Adipocyte (in vitro differentiated cells): ENCODE data around the gene ALDH7A1.
"Not testable (repeated sequence)": the region's sequence is repeated elsewhere in the genome, so short reads cannot be mapped to it uniquely, and the experiment has no call there.

ENCODE experiments used
- DNase-seq: peaks from one replicate; pipeline ENCODE4 v3.0.0-alpha.2; 2015; ENCODE audit warnings: low read depth
- H3K27me3 ChIP-seq: replicated peaks from 2 replicates; pipeline ENCODE4 v1.7.0; 2013; ENCODE audit warnings: mild to moderate bottlenecking, low read length, moderate library complexity; ENCODE audit not compliant: control insufficient read depth, insufficient read depth
- H3K36me3 ChIP-seq: 2 replicates; pipeline ENCODE4 v1.7.0; 2013; ENCODE audit warnings: low read length, mild to moderate bottlenecking, moderate library complexity; ENCODE audit not compliant: control insufficient read depth, insufficient read depth, severe bottlenecking
- H3K4me1 ChIP-seq: 2 replicates; pipeline ENCODE4 v1.7.0; 2013; ENCODE audit warnings: mild to moderate bottlenecking, low read length, moderate library complexity; ENCODE audit not compliant: control insufficient read depth, insufficient read depth
- H3K4me3 ChIP-seq: 2 replicates; pipeline ENCODE4 v1.7.0; 2013; ENCODE audit warnings: mild to moderate bottlenecking, low read length, moderate library complexity
- H3K9ac ChIP-seq: 2 replicates; pipeline ENCODE4 v1.7.0; 2013; ENCODE audit warnings: mild to moderate bottlenecking, low read length, moderate library complexity
- H3K9me3 ChIP-seq: 2 replicates; pipeline ENCODE4 v1.7.0; 2013; ENCODE audit warnings: mild to moderate bottlenecking, low read length, moderate library complexity; ENCODE audit not compliant: control insufficient read depth

The ALDH7A1 gene

DNA sequence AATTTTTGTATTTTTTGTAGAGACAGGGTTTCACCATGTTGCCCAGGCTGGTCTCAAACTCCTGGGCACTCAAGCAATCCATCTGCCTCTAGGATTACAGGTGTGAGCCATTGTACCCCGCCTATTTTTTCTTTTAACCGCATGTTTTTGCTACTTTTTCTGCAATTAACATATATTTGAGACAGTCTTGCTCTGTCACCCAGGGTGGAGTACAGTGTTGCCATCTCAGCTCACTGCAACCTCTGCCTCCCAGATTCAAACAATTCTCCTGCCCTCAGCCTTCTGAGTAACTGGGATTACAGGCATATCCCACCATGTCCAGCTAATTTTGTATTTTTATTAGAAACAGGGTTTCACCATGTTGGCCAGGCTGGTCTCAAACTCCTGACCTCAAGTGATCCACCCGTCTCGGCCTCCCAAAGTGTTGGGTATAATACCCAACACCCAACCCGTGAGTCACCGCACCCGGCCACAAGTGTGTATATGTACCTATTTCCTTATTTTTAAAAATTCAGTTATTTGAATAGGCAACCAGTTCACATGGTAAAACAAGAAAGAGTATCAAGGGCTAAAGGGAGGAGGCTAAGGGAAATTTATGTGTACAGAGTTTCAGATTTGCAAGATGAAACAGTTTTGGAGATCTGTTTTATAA, 19.0 kb upstream of the ALDH7A1 start:
- Histone ChIP-seq H3K36me3 (peaks cover 41% of the 10 kb centered on the region), H3K4me3 (no peak overlapping the region), H3K4me1 (no peaks in the 10 kb centered on the region), H3K27me3 (no peaks in the 10 kb centered on the region), H3K9me3 (no peaks in the 10 kb centered on the region), H3K9ac (no peak overlapping the region)
- DNase-seq, result no peak

DNA sequence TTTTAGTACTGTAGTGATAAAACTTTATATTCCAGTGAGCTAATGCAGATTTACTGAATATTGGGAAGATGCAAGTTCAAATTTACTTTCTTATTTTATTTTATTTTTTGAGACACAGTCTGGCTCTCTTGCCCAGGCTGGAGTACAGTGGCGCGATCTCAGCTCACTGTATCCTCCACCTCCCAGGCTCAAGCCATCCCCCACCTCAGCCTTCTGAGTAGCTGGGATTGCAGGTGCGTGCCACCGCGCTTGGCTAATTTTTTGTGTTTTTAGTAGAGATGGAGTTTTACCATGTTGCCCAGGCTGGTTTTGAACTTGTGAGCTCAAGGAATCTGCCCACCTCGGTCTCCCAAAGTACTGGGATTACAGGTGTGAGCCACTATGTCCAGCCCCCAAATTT, 15.6 kb upstream of the ALDH7A1 start:
- H3K9ac ChIP-seq, result no peak overlapping the region
- peaks cover 6% of the 10 kb centered on the region for H3K4me1 ChIP-seq
- peaks cover 34% of the 10 kb centered on the region for H3K36me3 ChIP-seq
- no peaks in the 10 kb centered on the region for H3K9me3 ChIP-seq
- H3K27me3 ChIP-seq, result no peaks in the 10 kb centered on the region
- no peak overlapping the region for H3K4me3 ChIP-seq
- no peak for DNase-seq

DNA sequence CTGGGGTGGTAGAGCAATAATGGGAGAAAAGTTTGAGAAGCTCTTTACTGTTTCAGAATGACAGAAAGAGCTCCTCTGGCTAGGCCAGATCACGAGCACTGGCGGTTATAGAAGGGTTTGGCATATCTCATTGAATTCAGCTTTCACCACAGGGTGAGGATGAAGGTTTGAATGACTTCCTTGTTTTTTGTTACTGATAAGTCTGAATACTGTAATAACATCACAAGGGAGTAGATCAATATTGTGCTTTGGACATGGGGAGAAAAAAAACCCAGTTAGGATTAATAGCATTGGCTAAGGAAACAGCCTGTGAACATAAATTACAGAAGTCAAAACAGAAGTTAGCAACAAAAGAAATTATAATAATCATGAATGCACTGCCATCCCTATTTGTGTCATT, 15.1 kb upstream of the ALDH7A1 start:
- Histone ChIP-seq H3K9me3 (no peaks in the 10 kb centered on the region), H3K4me1 (peaks cover 10% of the 10 kb centered on the region), H3K9ac (no peak overlapping the region), H3K27me3 (no peaks in the 10 kb centered on the region), H3K36me3 (peaks cover 38% of the 10 kb centered on the region), H3K4me3 (no peak overlapping the region)
- no peak for DNase-seq

DNA sequence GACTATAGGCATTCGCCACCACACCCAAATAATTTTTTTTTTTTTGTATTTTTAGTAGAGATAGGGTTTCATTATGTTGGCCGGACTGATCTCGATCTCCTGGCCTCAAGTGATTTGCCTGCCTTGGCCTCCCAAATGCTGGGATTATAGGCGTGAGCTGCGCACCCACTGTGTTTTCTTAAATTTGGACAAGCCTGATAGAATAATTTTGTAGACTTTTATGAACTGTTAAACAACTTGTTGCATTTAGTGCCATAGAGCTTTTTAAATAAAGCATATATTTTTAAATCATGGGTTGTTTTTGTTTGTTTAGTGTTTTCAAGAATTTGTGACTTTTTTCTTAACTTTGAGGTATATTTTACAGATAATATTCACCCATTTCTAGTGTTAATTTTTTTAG, 10.5 kb upstream of the ALDH7A1 start:
- DNase-seq, result no peak
- no peaks in the 10 kb centered on the region for H3K27me3 ChIP-seq
- peaks cover 19% of the 10 kb centered on the region for H3K4me1 ChIP-seq
- peaks cover 49% of the 10 kb centered on the region for H3K36me3 ChIP-seq
- no peak overlapping the region for H3K4me3 ChIP-seq
- no peak overlapping the region for H3K9ac ChIP-seq
- no peaks in the 10 kb centered on the region for H3K9me3 ChIP-seq

DNA sequence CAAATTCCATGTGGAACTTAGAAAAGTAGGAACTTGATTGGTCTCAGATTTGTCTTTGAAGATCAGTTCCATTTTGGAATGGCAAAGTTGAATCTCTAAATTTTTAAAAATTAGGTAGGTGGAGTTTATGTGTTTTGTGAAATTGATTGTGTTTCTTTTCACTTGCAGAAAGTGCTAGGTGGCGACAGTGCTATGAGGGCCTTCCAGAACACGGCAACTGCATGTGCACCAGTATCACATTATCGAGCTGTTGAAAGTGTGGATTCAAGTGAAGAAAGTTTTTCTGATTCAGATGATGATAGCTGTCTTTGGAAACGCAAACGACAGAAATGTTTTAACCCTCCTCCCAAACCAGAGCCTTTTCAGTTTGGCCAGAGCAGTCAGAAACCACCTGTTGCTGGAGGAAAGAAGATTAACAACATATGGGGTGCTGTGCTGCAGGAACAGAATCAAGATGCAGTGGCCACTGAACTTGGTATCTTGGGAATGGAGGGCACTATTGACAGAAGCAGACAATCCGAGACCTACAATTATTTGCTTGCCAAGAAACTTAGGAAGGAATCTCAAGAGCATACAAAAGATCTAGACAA, 8.5 kb upstream of the ALDH7A1 start:
- Histone ChIP-seq H3K27me3 (no peaks in the 10 kb centered on the region), H3K4me3 (no peak overlapping the region), H3K9me3 (no peaks in the 10 kb centered on the region), H3K9ac (no peak overlapping the region), H3K36me3 (peaks cover 32% of the 10 kb centered on the region), H3K4me1 (peaks cover 23% of the 10 kb centered on the region)
- no peak for DNase-seq

DNA sequence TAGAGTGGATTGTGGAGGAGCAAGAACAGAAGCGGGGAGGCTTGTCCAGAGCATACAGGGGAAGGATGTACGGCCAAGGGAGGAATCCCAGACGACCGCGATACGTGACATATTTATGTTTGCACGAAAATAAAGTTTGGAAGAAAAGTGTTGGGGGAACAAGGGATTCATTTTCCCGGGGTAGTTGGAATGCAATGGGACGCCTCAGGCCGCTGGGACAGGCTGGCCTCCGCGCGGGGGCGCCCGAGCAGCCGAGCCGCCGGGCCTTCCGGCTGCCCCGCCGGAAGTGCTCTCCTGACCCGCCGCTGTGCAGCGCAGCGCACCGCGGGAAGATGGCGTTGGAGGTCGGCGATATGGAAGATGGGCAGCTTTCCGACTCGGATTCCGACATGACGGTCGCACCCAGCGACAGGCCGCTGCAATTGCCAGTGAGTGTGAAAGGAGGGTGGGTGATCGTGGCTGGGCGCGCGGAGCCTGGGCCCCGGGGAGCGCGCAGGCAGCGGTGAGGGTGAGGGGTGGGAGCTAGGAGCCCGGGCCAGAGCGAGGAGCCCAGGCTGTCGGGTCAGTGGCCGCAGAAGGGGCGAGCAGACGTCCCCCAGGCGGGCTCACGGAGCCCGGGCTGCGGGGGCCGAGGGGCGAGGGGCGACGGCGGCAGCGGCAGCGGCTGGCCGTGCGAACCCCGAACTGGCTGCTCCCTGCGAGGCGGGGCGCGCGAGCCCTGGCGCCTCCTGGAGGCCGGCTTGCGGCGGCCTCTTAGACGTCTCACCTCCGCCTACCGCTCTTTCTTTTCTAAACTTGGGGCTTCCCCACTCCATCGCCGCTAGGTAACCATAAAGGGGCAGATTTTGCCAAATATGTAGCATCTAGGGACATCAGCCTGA, 5.9 kb upstream of the ALDH7A1 start, which contains the start of gene PHAX:
PHAX (plus strand) TSS at position 317 of the 881 bp plus-strand sequence; CDS start at position 333, 16 bp downstream.
- peaks cover 20% of the 10 kb centered on the region for H3K4me1 ChIP-seq
- H3K36me3 ChIP-seq, result peaks cover 23% of the 10 kb centered on the region
- DNase-seq, result peak; percentile 94

DNA sequence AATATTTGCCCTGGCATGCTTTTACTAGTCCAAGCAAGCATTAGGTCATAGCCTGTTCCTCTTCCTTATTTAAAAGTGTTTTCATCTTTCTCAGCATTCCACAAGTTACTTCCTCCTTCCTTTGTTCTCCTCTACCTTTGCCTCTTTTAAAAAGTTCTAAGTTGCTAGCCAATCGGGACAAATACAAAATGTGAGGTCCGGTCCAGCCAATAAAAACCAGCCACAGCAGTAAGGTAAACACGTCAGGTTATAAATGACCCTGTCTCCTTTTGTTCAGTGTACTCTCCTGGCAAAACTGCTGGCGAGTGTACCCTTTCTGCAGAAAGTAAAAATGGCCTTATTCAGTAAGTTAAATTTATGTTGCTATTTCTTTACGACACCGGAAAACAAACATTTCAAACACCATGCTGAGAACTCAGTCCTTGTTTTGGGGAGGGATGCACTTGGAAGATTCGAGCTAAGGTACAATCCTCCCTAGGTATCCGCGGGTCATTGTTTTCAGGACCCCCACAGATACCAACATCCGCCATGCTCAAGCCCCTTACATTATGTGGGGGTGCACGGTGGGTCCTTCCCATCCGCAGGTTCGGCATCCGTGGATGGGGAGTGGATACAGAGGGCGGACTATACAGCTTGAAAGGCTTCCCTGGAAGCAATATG, 5.1 kb upstream of the ALDH7A1 start:
- not testable (repeated sequence) for H3K9me3 ChIP-seq, DNase-seq, H3K27me3 ChIP-seq
- Histone ChIP-seq H3K4me3 (peak overlapping the region; percentile 94), H3K36me3 (peaks cover 15% of the 10 kb centered on the region), H3K4me1 (peaks cover 13% of the 10 kb centered on the region), H3K9ac (peak overlapping the region; percentile 94)

More for the DNA sequence above, 5.9 kb upstream of the ALDH7A1 start, which contains the start of gene PHAX:
- Histone ChIP-seq H3K4me3 (peak within 1 kb of the TSS; percentile 94), H3K27me3 (no peaks in the 10 kb centered on the region), H3K9me3 (no peaks in the 10 kb centered on the region), H3K9ac (peak within 1 kb of the TSS; percentile 94)

DNA sequence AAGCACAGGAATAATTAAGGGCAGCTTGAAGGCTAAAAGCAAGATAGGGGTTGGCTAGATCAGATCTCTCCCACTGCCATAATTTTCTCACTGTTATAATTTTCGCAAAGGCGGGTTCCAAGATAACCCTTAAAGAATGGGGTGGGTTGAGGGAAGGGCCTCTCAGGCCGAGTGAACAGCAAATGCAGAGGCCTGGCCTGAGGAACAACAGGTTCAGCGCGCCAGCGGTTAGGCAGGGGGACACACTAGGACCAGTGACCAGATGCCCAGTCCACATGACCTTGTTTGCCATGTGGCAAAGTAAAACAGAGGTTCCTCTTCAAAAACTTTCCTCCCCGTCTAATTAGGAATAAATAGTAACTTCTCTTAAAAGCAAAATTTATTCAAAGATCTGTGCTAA, 4.5 kb upstream of the ALDH7A1 start:
- Histone ChIP-seq H3K36me3 (peaks cover 12% of the 10 kb centered on the region), H3K4me3 (no peak overlapping the region), H3K9me3 (no peaks in the 10 kb centered on the region), H3K27me3 (no peaks in the 10 kb centered on the region), H3K4me1 (peaks cover 13% of the 10 kb centered on the region), H3K9ac (no peak overlapping the region)
- no peak for DNase-seq

DNA sequence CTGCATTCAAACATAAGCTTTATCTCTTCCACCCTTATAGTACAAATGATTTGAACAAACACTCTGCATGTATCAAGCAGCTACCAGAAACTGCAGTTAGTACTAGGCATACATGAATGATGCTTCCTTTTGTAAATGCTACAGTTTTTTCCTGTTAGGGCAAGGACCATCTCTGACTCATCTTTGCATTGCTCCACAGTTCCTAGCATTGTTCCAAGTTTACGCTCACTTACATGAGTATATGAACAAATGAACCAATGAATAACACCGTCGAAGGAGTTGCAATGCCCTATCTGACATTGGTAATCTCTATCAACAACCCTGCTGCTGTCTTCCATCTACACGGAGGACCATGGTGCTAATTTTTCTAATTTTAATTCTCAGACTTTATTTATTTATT, 2.1 kb upstream of the ALDH7A1 start:
- no peaks in the 10 kb centered on the region for H3K27me3 ChIP-seq
- H3K4me1 ChIP-seq, result peaks cover 29% of the 10 kb centered on the region
- DNase-seq, result peak; percentile 55
- H3K9ac ChIP-seq, result no peak overlapping the region
- peaks cover under 1% of the 10 kb centered on the region for H3K36me3 ChIP-seq
- H3K4me3 ChIP-seq, result no peak overlapping the region
- no peaks in the 10 kb centered on the region for H3K9me3 ChIP-seq

DNA sequence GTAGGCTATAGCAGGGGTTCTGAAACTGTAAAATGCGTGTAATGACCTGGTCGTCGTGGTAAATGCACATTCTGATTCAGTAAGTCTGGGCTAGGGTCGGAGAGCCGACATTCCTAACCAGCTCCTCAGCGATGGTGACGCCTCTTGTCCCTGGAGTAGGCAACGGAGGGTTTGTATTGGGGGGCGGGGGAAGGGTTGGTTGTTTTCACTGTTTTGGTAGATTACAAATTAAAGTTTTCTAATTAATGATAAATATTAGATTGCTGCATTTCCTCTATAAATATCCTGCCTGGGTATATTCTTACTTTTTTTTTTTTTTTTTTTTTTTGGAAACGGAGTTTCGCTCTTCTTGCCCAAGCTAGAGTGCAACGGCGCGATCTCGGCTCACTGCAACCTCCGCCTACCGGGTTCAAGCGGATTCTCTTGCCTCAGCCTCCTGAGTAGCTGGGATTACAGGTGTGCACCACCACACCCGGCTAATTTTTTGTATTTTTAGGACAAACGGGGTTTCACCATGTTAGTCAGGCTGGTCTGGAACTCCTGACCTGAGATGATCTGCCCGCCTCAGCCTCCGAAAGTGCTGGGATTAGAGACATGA, 566 bp upstream of the ALDH7A1 start:
- H3K4me1 ChIP-seq, result peaks cover 23% of the 10 kb centered on the region
- peak overlapping the region; percentile 88 for H3K9ac ChIP-seq
- peak overlapping the region; percentile 86 for H3K4me3 ChIP-seq
- no peaks in the 10 kb centered on the region for H3K27me3 ChIP-seq
- H3K9me3 ChIP-seq, result no peaks in the 10 kb centered on the region
- peaks cover 9% of the 10 kb centered on the region for H3K36me3 ChIP-seq
- DNase-seq, result no peak
